Trophoblast cell (in vitro differentiated cells and primary cell): ENCODE results near the gene CCDC9.

Experiments used
- DNase-seq, 2 donors: peaks; one replicate each; pipeline ENCODE4 v3.0.0-alpha.2; 2016
- H2AFZ ChIP-seq: 2 replicates; pipeline ENCODE4 v1.6.1; 2013; ENCODE audit warnings: low read length, moderate library complexity, mild to moderate bottlenecking; ENCODE audit not compliant: insufficient read depth, poor library complexity
- H2AK5ac ChIP-seq: 2 replicates; pipeline ENCODE4 v1.6.1; 2013; ENCODE audit warnings: mild to moderate bottlenecking, low read length
- H2BK120ac ChIP-seq: 2 replicates; pipeline ENCODE4 v1.6.1; 2013; ENCODE audit warnings: low read length, mild to moderate bottlenecking, moderate library complexity; ENCODE audit not compliant: insufficient read depth, poor library complexity
- H2BK12ac ChIP-seq: 2 replicates; pipeline ENCODE4 v1.6.1; 2013; ENCODE audit warnings: mild to moderate bottlenecking, low read length, moderate library complexity
- H2BK5ac ChIP-seq: 2 replicates; pipeline ENCODE4 v1.6.1; 2013; ENCODE audit warnings: low read length, low read depth, moderate library complexity, mild to moderate bottlenecking; ENCODE audit not compliant: poor library complexity
- H3K14ac ChIP-seq: 2 replicates; pipeline ENCODE4 v1.6.1; 2013; ENCODE audit warnings: mild to moderate bottlenecking, low read length
- H3K18ac ChIP-seq: 2 replicates; pipeline ENCODE4 v1.6.1; 2013; ENCODE audit warnings: mild to moderate bottlenecking, low read length
- H3K23ac ChIP-seq: 2 replicates; pipeline ENCODE4 v1.6.1; 2013; ENCODE audit warnings: low read length
- H3K27ac ChIP-seq: 2 replicates; pipeline ENCODE4 v1.5.1; 2013; ENCODE audit warnings: low read depth, mild to moderate bottlenecking, inconsistent platforms, low read length, moderate library complexity
- H3K27me3 ChIP-seq: 2 replicates; pipeline ENCODE4 v1.6.1; 2013; ENCODE audit warnings: inconsistent platforms, mild to moderate bottlenecking, low read length, moderate library complexity; ENCODE audit not compliant: insufficient read depth
- H3K36me3 ChIP-seq, 2 experiments: 1 replicate in 1 of 2; 2 replicates in 1 of 2; pipeline ENCODE4 v1.6.1; 2013; ENCODE audit warnings: low read length in 2 of 2, mild to moderate bottlenecking in 2 of 2, moderate library complexity in 1 of 2; ENCODE audit not compliant: insufficient read depth in 2 of 2, control insufficient read depth in 1 of 2
- H3K4ac ChIP-seq: 2 replicates; pipeline ENCODE4 v1.6.1; 2013; ENCODE audit warnings: low read depth, mild to moderate bottlenecking, low read length, moderate library complexity
- H3K4me1 ChIP-seq, 2 experiments: 1 replicate in 1 of 2; 2 replicates in 1 of 2; pipeline ENCODE4 v1.6.1; 2013; ENCODE audit warnings: low read length in 2 of 2, mild to moderate bottlenecking in 2 of 2, moderate library complexity in 1 of 2; ENCODE audit not compliant: insufficient read depth in 2 of 2, control insufficient read depth in 1 of 2
- H3K4me2 ChIP-seq: 2 replicates; pipeline ENCODE4 v1.6.1; 2013; ENCODE audit warnings: inconsistent platforms, mild to moderate bottlenecking, low read length, moderate library complexity
- H3K4me3 ChIP-seq: 2 replicates; pipeline ENCODE4 v1.5.1; 2013; ENCODE audit warnings: mild to moderate bottlenecking, low read depth, low read length, inconsistent platforms
- H3K79me1 ChIP-seq: one replicate; pipeline ENCODE4 v1.6.1; 2013; ENCODE audit warnings: low read length
- H3K79me2 ChIP-seq: 2 replicates; pipeline ENCODE4 v1.6.1; 2013; ENCODE audit warnings: low read length, mild to moderate bottlenecking; ENCODE audit not compliant: control insufficient read depth, insufficient read depth, poor library complexity
- H3K9ac ChIP-seq: 2 replicates; pipeline ENCODE4 v1.6.1; 2013; ENCODE audit warnings: mild to moderate bottlenecking, low read length
- H3K9me3 ChIP-seq: 2 replicates; pipeline ENCODE4 v1.6.1; 2013; ENCODE audit warnings: low read depth, mild to moderate bottlenecking, control low read depth, inconsistent platforms, low read length; ENCODE audit not compliant: insufficient read depth
- H4K12ac ChIP-seq: 2 replicates; pipeline ENCODE4 v1.6.1; 2013; ENCODE audit warnings: low read depth, mild to moderate bottlenecking, low read length, moderate library complexity
- H4K8ac ChIP-seq: 2 replicates; pipeline ENCODE4 v1.6.1; 2013; ENCODE audit warnings: low read depth, mild to moderate bottlenecking, low read length, moderate library complexity
- H4K91ac ChIP-seq: one replicate; pipeline ENCODE4 v1.6.1; 2013; ENCODE audit warnings: low read depth, mild to moderate bottlenecking, low read length, moderate library complexity
- WGBS: extraction: QIAGEN DNeasy Blood & Tissue Kit; methylation state at CpG from one replicate; pipeline ENCODE4 v1.1.7; 2013; ENCODE audit warnings: missing lambda C conversion rate; ENCODE audit not compliant: insufficient read length, insufficient coverage; ENCODE audit errors: extremely low coverage; 5-methylcytosine and 5-hydroxymethylcytosine counted together

CCDC9 gene

GRCh38 chr19:47264629-47265028, 8.3 kb downstream of the CCDC9 start:
- H3K4me2 ChIP-seq: no peak overlapping the region
- H3K36me3 ChIP-seq: peaks cover 58 to 60% of the 10 kb centered on the region in 2 experiments
- H3K18ac ChIP-seq: no peak overlapping the region
- no peak overlapping the region for H3K27ac ChIP-seq
- no CpG with 5 or more reads among the region's 30 CpGs for WGBS
- H4K12ac ChIP-seq: no peak overlapping the region
- peaks cover 2% of the 10 kb centered on the region for H3K79me1 ChIP-seq
- no peaks in the 10 kb centered on the region for H3K4me1 ChIP-seq
- H3K27me3 ChIP-seq: no peaks in the 10 kb centered on the region
- no peak for DNase-seq
- no peak overlapping the region for H2AK5ac ChIP-seq
- no peak overlapping the region for H2BK5ac ChIP-seq
- H3K9ac ChIP-seq: no peak overlapping the region
- no peak overlapping the region for H2BK12ac ChIP-seq
- H4K8ac ChIP-seq: no peak overlapping the region
- H2AFZ ChIP-seq: no peak overlapping the region
- no peak overlapping the region for H3K4ac ChIP-seq
- H3K14ac ChIP-seq: no peak overlapping the region
- no peak overlapping the region for H3K23ac ChIP-seq
- peaks cover 2% of the 10 kb centered on the region for H3K9me3 ChIP-seq
- H4K91ac ChIP-seq: no peak overlapping the region
- no peak overlapping the region for H3K4me3 ChIP-seq
- no peak overlapping the region for H2BK120ac ChIP-seq
- no peaks in the 10 kb centered on the region for H3K79me2 ChIP-seq

GRCh38 chr19:47266401-47266941, 10.1 kb downstream of the CCDC9 start:
- Histone ChIP-seq H3K18ac (no peak overlapping the region), H3K36me3 (peaks cover 55 to 60% of the 10 kb centered on the region in 2 experiments), H3K79me1 (peaks cover 2% of the 10 kb centered on the region), H3K9me3 (peaks cover 2% of the 10 kb centered on the region), H4K8ac (peak overlapping the region; percentile 1), H3K23ac (no peak overlapping the region), H2AFZ (no peak overlapping the region), H3K9ac (no peak overlapping the region), H3K4ac (no peak overlapping the region), H4K91ac (no peak overlapping the region), H3K14ac (no peak overlapping the region), H2AK5ac (no peak overlapping the region), H2BK120ac (no peak overlapping the region), H2BK5ac (no peak overlapping the region), H3K4me1 (no peaks in the 10 kb centered on the region), H3K27ac (no peak overlapping the region), H3K4me2 (no peak overlapping the region), H2BK12ac (no peak overlapping the region), H3K4me3 (no peak overlapping the region), H4K12ac (no peak overlapping the region), H3K79me2 (no peaks in the 10 kb centered on the region), H3K27me3 (no peaks in the 10 kb centered on the region)
- DNase-seq: peak; percentile 14 to 56
- no CpG with 5 or more reads among the region's 21 CpGs for WGBS

- Histone ChIP-seq H2BK120ac (no peak overlapping the region), H4K12ac (no peak overlapping the region), H4K8ac (no peak overlapping the region), H3K4me2 (no peak overlapping the region), H3K27ac (no peak overlapping the region), H3K18ac (no peak overlapping the region), H2AK5ac (no peak overlapping the region), H3K4ac (no peak overlapping the region), H3K9ac (no peak overlapping the region), H3K4me3 (no peak overlapping the region), H4K91ac (no peak overlapping the region), H2BK12ac (no peak overlapping the region), H3K23ac (no peak overlapping the region), H3K4me1 (peaks cover 0 to 4% of the 10 kb centered on the region in 2 experiments), H3K27me3 (no peaks in the 10 kb centered on the region), H3K79me2 (no peaks in the 10 kb centered on the region), H3K36me3 (peaks cover 57 to 59% of the 10 kb centered on the region in 2 experiments), H3K9me3 (peaks cover 2% of the 10 kb centered on the region), H2AFZ (no peak overlapping the region), H2BK5ac (no peak overlapping the region), H3K79me1 (peaks cover 2% of the 10 kb centered on the region), H3K14ac (no peak overlapping the region)
- WGBS: no CpG with 5 or more reads among the region's 14 CpGs
- no peak for DNase-seq
Observed at GRCh38 chr19:47267350-47267759, 11.0 kb downstream of the CCDC9 start.

GRCh38 chr19:47268028-47268427, 11.7 kb downstream of the CCDC9 start:
- DNase-seq: no peak
- H3K79me1 ChIP-seq: peaks cover 6% of the 10 kb centered on the region

More at GRCh38 chr19:47268028-47268427, 11.7 kb downstream of the CCDC9 start:
- H2AK5ac ChIP-seq: no peak overlapping the region
- no peak overlapping the region for H4K12ac ChIP-seq
- H3K79me2 ChIP-seq: no peaks in the 10 kb centered on the region
- H3K4me1 ChIP-seq: peaks cover 2 to 11% of the 10 kb centered on the region in 2 experiments
- peaks cover 53% of the 10 kb centered on the region in 2 experiments for H3K36me3 ChIP-seq
- no peak overlapping the region for H3K14ac ChIP-seq
- H3K27me3 ChIP-seq: no peaks in the 10 kb centered on the region
- no CpG with 5 or more reads among the region's 6 CpGs for WGBS
- peaks cover 2% of the 10 kb centered on the region for H3K9me3 ChIP-seq
- no peak overlapping the region for H2AFZ ChIP-seq
- H4K91ac ChIP-seq: no peak overlapping the region
- no peak overlapping the region for H2BK120ac ChIP-seq
- no peak overlapping the region for H3K4me3 ChIP-seq
- H4K8ac ChIP-seq: no peak overlapping the region
- H3K27ac ChIP-seq: no peak overlapping the region
- no peak overlapping the region for H3K18ac ChIP-seq
- H2BK5ac ChIP-seq: no peak overlapping the region
- no peak overlapping the region for H3K9ac ChIP-seq
- H3K4ac ChIP-seq: no peak overlapping the region
- H3K4me2 ChIP-seq: no peak overlapping the region
- H2BK12ac ChIP-seq: no peak overlapping the region
- H3K23ac ChIP-seq: no peak overlapping the region
